Measurements from ENCODE around the gene TIMM13.
"Not testable (repeated sequence)": the region's sequence is repeated elsewhere in the genome, so short reads cannot be mapped to it uniquely, and the experiment has no call there.

The TIMM13 gene

DNA sequence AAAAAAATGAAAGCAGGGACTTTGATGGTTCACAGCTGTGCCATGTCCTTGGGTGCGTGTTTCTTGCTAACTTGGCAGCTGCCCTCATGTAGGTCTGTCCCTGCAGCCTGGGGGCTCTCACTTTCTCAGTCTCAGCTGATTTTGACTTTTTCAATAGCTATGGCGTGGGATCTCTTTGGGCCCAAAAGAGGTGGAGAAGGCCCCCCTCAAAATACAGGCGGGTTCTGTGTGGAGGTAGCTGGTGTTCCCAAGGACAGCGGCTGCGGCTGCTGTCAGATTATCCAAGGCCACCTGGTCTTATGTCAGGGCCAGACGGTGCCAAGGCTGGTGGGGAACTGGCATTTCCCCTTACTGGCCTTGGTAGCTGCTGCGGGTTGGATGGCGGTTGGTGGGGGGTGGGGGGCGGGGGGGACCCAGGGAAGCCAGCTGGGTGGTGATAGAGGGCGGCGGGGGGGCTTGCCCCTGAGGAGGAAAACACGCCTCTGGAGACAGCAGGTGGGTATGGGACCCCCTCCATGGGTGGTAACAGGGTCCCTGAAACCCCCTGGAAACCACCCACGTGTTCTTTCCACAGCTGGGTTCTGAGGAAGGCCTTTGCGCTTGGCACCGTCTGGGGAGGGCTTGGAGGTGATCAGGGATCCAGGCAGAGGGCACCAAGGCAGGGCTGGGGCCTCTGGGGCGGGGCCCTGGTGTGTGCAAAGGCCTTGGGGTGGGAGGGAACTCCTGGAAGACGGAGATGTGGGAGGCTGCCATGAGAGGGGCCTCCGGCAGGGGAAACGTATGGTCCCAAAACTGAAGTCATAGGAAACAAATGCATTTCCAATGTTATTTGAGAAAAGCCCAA, 4.1 kb downstream of the TIMM13 start:
- DNase-seq (ENCODE audit: extremely low read depth, insufficient read length) = no peak
- Histone ChIP-seq H3K4me3 (replicated peaks; ENCODE audit: low read depth, low read length) (no peak overlapping the region), H3K36me3 (ENCODE audit: control insufficient read depth, insufficient read depth, low read length) (peaks cover 6% of the 10 kb centered on the region), H3K27me3 (replicated peaks; ENCODE audit: control insufficient read depth, insufficient read depth, low read length) (no peaks in the 10 kb centered on the region)
- TF ChIP-seq, protein P1, sequence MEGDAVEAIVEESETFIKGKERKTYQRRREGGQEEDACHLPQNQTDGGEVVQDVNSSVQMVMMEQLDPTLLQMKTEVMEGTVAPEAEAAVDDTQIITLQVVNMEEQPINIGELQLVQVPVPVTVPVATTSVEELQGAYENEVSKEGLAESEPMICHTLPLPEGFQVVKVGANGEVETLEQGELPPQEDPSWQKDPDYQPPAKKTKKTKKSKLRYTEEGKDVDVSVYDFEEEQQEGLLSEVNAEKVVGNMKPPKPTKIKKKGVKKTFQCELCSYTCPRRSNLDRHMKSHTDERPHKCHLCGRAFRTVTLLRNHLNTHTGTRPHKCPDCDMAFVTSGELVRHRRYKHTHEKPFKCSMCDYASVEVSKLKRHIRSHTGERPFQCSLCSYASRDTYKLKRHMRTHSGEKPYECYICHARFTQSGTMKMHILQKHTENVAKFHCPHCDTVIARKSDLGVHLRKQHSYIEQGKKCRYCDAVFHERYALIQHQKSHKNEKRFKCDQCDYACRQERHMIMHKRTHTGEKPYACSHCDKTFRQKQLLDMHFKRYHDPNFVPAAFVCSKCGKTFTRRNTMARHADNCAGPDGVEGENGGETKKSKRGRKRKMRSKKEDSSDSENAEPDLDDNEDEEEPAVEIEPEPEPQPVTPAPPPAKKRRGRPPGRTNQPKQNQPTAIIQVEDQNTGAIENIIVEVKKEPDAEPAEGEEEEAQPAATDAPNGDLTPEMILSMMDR (IDR thresholded peaks at IDR 0.05; ENCODE audit: insufficient read depth, low read length, poor library complexity, severe bottlenecking) = no peak

DNA sequence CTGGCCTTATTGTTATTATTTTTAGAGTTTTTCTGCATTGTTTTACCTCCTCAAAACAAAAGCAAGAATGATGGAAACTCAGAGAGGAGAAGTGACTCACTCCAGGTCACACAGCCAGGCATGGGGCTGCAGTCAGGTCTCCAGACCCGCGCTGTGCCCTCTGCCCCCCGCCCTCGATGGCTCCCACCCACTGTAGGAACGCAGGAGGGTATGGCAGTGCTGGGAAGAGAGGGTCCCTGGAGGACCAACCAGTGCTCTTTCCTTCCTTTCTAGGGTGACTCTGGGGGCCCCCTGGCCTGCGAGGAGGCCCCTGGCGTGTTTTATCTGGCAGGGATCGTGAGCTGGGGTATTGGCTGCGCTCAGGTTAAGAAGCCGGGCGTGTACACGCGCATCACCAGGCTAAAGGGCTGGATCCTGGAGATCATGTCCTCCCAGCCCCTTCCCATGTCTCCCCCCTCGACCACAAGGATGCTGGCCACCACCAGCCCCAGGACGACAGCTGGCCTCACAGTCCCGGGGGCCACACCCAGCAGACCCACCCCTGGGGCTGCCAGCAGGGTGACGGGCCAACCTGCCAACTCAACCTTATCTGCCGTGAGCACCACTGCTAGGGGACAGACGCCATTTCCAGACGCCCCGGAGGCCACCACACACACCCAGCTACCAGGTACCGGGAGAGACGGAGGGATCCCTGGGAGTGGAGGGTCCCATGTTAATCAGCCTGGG, 5.6 kb downstream of the TIMM13 start:
- no peak for DNase-seq (ENCODE audit: extremely low read depth, insufficient read length)
- Histone ChIP-seq H3K36me3 (ENCODE audit: control insufficient read depth, insufficient read depth, low read length) (peaks cover 10% of the 10 kb centered on the region), H3K4me3 (replicated peaks; ENCODE audit: low read depth, low read length) (no peak overlapping the region), H3K27me3 (replicated peaks; ENCODE audit: control insufficient read depth, insufficient read depth, low read length) (no peaks in the 10 kb centered on the region)
- TF ChIP-seq, protein P1 (IDR thresholded peaks at IDR 0.05; ENCODE audit: insufficient read depth, low read length, poor library complexity, severe bottlenecking) = no peak

DNA sequence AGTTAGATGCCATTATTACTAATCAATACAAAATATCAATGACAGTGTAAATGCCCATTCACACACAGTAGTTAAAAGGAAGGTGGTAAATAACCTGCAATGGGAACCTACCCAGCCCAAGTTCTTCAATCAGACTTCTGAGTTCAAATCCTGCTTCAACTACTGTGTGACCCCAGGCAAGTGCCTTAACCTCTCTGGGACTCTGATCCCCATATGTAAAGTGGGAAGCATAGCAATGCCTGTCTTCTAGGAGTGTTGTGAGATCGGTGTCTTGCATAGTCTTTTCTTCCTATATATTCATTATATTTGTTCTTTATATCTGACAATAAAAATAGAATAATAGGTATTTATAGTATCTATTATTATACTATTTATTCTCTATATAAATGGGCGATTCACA, 6.9 kb downstream of the TIMM13 start:
- no peak for DNase-seq (ENCODE audit: extremely low read depth, insufficient read length)
- Histone ChIP-seq H3K36me3 (ENCODE audit: control insufficient read depth, insufficient read depth, low read length) (peaks cover 4% of the 10 kb centered on the region), H3K4me3 (replicated peaks; ENCODE audit: low read depth, low read length) (no peak overlapping the region), H3K27me3 (replicated peaks; ENCODE audit: control insufficient read depth, insufficient read depth, low read length) (no peaks in the 10 kb centered on the region)
- TF ChIP-seq, protein P1 (IDR thresholded peaks at IDR 0.05; ENCODE audit: insufficient read depth, low read length, poor library complexity, severe bottlenecking) = no peak

DNA sequence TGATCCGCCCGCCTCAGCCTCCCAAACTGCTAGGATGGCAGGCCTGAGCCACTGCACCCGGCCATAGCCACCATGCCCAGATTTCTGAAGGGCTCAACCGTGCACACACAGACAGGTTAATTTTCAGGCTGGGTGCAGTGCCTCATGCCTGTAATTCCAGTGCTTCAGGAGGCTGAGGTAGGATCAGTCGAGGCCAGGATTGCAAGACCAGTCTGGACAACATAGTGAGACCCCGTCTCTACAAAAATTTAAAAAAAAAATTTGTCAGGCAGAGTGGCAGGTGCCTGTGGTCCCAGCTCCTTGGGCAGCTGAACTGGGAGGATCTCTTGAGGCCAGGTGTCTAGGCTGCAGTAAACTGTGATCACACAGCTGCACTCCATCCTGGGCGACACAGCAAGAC, 7.6 kb downstream of the TIMM13 start:
- H3K27me3 ChIP-seq (replicated peaks; ENCODE audit: control insufficient read depth, insufficient read depth, low read length) = no peaks in the 10 kb centered on the region
- peaks cover 4% of the 10 kb centered on the region for H3K36me3 ChIP-seq (ENCODE audit: control insufficient read depth, insufficient read depth, low read length)
- DNase-seq (ENCODE audit: extremely low read depth, insufficient read length) = no peak
- no peak overlapping the region for H3K4me3 ChIP-seq (replicated peaks; ENCODE audit: low read depth, low read length)
- TF ChIP-seq, protein P1 (IDR thresholded peaks at IDR 0.05; ENCODE audit: insufficient read depth, low read length, poor library complexity, severe bottlenecking) = no peak

DNA sequence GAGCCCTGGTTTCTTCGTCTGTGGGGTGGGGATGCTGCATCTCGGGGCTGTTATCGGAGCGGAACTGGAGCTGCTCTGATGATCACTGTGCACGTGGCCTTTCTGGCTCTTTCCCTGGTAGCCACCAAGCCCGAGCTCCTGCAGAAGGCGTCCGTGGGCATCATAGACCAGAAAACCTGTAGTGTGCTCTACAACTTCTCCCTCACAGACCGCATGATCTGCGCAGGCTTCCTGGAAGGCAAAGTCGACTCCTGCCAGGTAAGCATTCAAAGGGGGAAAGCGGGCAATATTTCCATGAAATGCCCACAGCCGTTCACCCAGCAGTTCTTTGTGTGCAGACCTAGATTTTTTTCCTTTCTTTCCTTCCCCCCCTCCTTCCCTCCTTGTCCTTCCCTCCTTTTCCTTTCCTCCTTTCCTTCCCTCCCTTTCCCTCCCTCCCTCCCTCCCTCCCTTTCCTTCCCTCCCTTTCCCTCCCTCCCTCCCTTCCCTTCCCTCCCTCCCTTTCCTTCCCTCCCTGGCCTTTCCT, 9.4 kb downstream of the TIMM13 start:
- Histone ChIP-seq H3K27me3 (replicated peaks; ENCODE audit: control insufficient read depth, insufficient read depth, low read length) (no peaks in the 10 kb centered on the region), H3K4me3 (replicated peaks; ENCODE audit: low read depth, low read length) (no peak overlapping the region), H3K36me3 (ENCODE audit: control insufficient read depth, insufficient read depth, low read length) (peaks cover 4% of the 10 kb centered on the region; the same call in 1 of the 2 replicates)
- DNase-seq (ENCODE audit: extremely low read depth, insufficient read length) = no peak
- TF ChIP-seq, protein P1 (IDR thresholded peaks at IDR 0.05; ENCODE audit: insufficient read depth, low read length, poor library complexity, severe bottlenecking) = no peak

DNA sequence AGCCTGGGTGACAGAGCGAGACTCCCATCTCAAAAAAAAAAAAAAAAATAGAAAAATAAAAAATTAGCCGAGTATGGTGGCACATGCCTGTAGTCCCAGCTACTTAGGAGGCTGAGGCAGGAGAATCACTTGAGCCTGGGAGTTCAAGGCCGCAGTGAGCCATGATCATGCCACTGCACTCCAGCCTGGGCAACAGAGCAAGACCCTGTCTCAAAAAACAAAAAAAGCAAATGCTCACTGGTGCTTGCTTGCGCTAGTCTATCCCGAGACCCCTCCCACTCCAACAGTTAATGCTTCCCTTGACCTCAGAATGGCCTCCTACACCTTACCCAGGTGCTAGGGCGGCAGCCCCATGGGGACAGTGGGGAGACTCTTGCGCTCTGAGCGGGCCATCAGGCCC, 9.9 kb downstream of the TIMM13 start:
- H3K36me3 ChIP-seq (ENCODE audit: control insufficient read depth, insufficient read depth, low read length); H3K4me3 ChIP-seq (replicated peaks; ENCODE audit: low read depth, low read length); DNase-seq (ENCODE audit: extremely low read depth, insufficient read length); H3K27me3 ChIP-seq (replicated peaks; ENCODE audit: control insufficient read depth, insufficient read depth, low read length): not testable (repeated sequence)

Measured in GM06990 (cell line).